SK-N-SH (cell line): ENCODE measurements around the gene BTBD10. TPM values are rescaled to one million over a fixed set of nuclear protein-coding genes. Genes with fewer than 3 reads are reported as not detected.

ENCODE experiments used
- CTCF ChIA-PET: fragments of 300-600, 350-600 bp; formaldehyde crosslinking; extraction: SDS; loops from one replicate; lab custom pipeline; 2021; lab: Yijun Ruan, JAX
- POLR2A ChIA-PET: fragments of 350-600 bp; sonication (Branson Sonifier 250); formaldehyde crosslinking; extraction: SDS; loops from one replicate; lab custom pipeline; 2020; ENCODE audit warnings: antibody characterized with exemption, inconsistent platforms; lab: Yijun Ruan, JAX
- DNase-seq: peaks from one replicate; pipeline ENCODE4 v3.0.0; 2012
- H2AFZ ChIP-seq: fragments of 200-600 bp; sonication (generic); 2 replicates; pipeline ENCODE4 v1.8.1; 2016; ENCODE audit warnings: antibody characterized with exemption, mild to moderate bottlenecking, low read depth
- H3F3A ChIP-seq: fragments of 200-600 bp; sonication (generic); replicated peaks from 2 replicates; pipeline ENCODE3; 2016; ENCODE audit warnings: antibody characterized with exemption, mild to moderate bottlenecking; ENCODE audit not compliant: insufficient read depth
- H3K27ac ChIP-seq, 2 experiments: fragments of 200-500 bp in 1 of 2; fragments of 200-600 bp in 1 of 2; sonication (Bioruptor generic) in 1 of 2; sonication (generic), shearing (Covaris generic) in 1 of 2; 2 replicates each; pipeline versions ENCODE4 v1.5.1 to v1.6.1; 2014 to 2016; ENCODE audit warnings: low read depth in 2 of 2, inconsistent platforms in 1 of 2, low read length in 1 of 2, mild to moderate bottlenecking in 1 of 2, mixed read lengths in 1 of 2
- H3K27me3 ChIP-seq: fragments of 200-600 bp; sonication (generic), shearing (Covaris generic); 2 replicates; pipeline ENCODE4 v1.6.1; 2016; ENCODE audit warnings: mixed run types; ENCODE audit not compliant: insufficient read depth
- H3K36me3 ChIP-seq, 2 experiments: fragments of 200-500 bp in 1 of 2; fragments of 200-600 bp in 1 of 2; sonication (Bioruptor generic) in 1 of 2; sonication (generic) in 1 of 2; replicated peaks in 1 of 2; 2 replicates each; pipeline versions ENCODE3 to v1.5.1; 2014 to 2016; ENCODE audit warnings: low read length in 1 of 2, mild to moderate bottlenecking in 1 of 2; ENCODE audit not compliant: insufficient read depth in 2 of 2, control insufficient read depth in 1 of 2
- H3K4me1 ChIP-seq, 2 experiments: fragments of 200-500 bp in 1 of 2; fragments of 200-600 bp in 1 of 2; sonication (Bioruptor generic) in 1 of 2; sonication (generic), shearing (Covaris generic) in 1 of 2; 2 replicates each; pipeline versions ENCODE4 v1.5.1 to v1.6.1; 2014 to 2016; ENCODE audit warnings: low read depth in 1 of 2, low read length in 1 of 2, mixed run types in 1 of 2; ENCODE audit not compliant: insufficient read depth in 2 of 2, control insufficient read depth in 1 of 2
- H3K4me2 ChIP-seq: fragments of 200-600 bp; sonication (generic), shearing (Covaris generic); 2 replicates; pipeline ENCODE4 v1.6.1; 2017; ENCODE audit warnings: mixed run types
- H3K4me3 ChIP-seq, 2 experiments: fragments of 200-500 bp in 1 of 2; fragments of 200-600 bp in 1 of 2; sonication (Bioruptor generic) in 1 of 2; sonication (generic), shearing (Covaris generic) in 1 of 2; 2 replicates each; pipeline versions ENCODE4 v1.5.1 to v1.8.1; 2014 to 2016; ENCODE audit warnings: low read depth in 2 of 2, inconsistent platforms in 1 of 2, low read length in 1 of 2, mild to moderate bottlenecking in 1 of 2, mixed read lengths in 1 of 2, moderate library complexity in 1 of 2
- H3K79me2 ChIP-seq: fragments of 200-600 bp; sonication (generic); 2 replicates; pipeline ENCODE4 v1.8.1; 2017; ENCODE audit warnings: mild to moderate bottlenecking; ENCODE audit not compliant: insufficient read depth
- H3K9ac ChIP-seq: fragments of 200-600 bp; sonication (generic); 2 replicates; pipeline ENCODE4 v1.6.1; 2017; ENCODE audit warnings: mixed run types
- H3K9me2 ChIP-seq: fragments of 200-600 bp; sonication (generic); 2 replicates; pipeline ENCODE4 v1.6.1; 2017; ENCODE audit warnings: mixed run types
- H3K9me3 ChIP-seq: fragments of 200-600 bp; sonication (generic); 2 replicates; pipeline ENCODE4 v1.6.1; 2017; ENCODE audit warnings: mixed run types, mild to moderate bottlenecking, moderate library complexity
- H4K20me1 ChIP-seq: fragments of 200-600 bp; sonication (generic); 2 replicates; pipeline ENCODE4 v1.6.1; 2017; ENCODE audit warnings: mild to moderate bottlenecking, mixed run types; ENCODE audit not compliant: insufficient read depth
- ELF1 ChIP-seq: IDR thresholded peaks from 2 replicates; pipeline ENCODE4 v1.4.0; 2012
- FOXJ3 ChIP-seq: sonication (generic); formaldehyde crosslinking; IDR thresholded peaks from 2 replicates; pipeline ENCODE4 v1.5.1; 2020; ENCODE audit warnings: mild to moderate bottlenecking, missing genetic modification reagents
- FOXM1 ChIP-seq: IDR thresholded peaks from 2 replicates; pipeline ENCODE4 v1.4.0; 2012; ENCODE audit warnings: low read depth, mild to moderate bottlenecking
- GABPA ChIP-seq: IDR thresholded peaks from 2 replicates; pipeline ENCODE4 v1.4.0; 2012; ENCODE audit warnings: low read depth, mild to moderate bottlenecking
- IRF3 ChIP-seq: fragments of 150-350 bp; IDR thresholded peaks from 2 replicates; pipeline ENCODE4 v1.6.1; 2016; ENCODE audit warnings: mild to moderate bottlenecking, low read depth, low read length
- JUND ChIP-seq: IDR thresholded peaks from 2 replicates; pipeline ENCODE4 v1.4.0; 2012
- MEF2A ChIP-seq: IDR thresholded peaks from 2 replicates; pipeline ENCODE4 v1.4.0; 2012; ENCODE audit warnings: low read depth, borderline replicate concordance
- NFIC ChIP-seq: IDR thresholded peaks from 2 replicates; pipeline ENCODE4 v1.4.0; 2012; ENCODE audit warnings: borderline replicate concordance
- NRF1 ChIP-seq: IDR thresholded peaks from 2 replicates; pipeline ENCODE4 v1.6.1; 2012; ENCODE audit warnings: low read depth, mild to moderate bottlenecking, low read length
- POLR2AphosphoS5 ChIP-seq: IDR thresholded peaks from 2 replicates; pipeline ENCODE4 v1.6.1; 2012; ENCODE audit warnings: low read depth, low read length
- RAD21 ChIP-seq: IDR thresholded peaks from 2 replicates; pipeline ENCODE4 v1.6.1; 2012; ENCODE audit warnings: mild to moderate bottlenecking, low read length
- RFX5 ChIP-seq: IDR thresholded peaks from 2 replicates; pipeline ENCODE4 v1.6.1; 2012; ENCODE audit warnings: mild to moderate bottlenecking, improper control_type of control experiment, low read length
- SMC3 ChIP-seq: IDR thresholded peaks from 2 replicates; pipeline ENCODE4 v1.6.1; 2012; ENCODE audit warnings: low read depth, low read length, improper control_type of control experiment
- TCF12 ChIP-seq: IDR thresholded peaks from 2 replicates; pipeline ENCODE4 v1.4.0; 2012
- TEAD4 ChIP-seq: IDR thresholded peaks from 2 replicates; pipeline ENCODE4 v1.4.0; 2012; ENCODE audit warnings: mild to moderate bottlenecking, borderline replicate concordance; ENCODE audit not compliant: insufficient read depth
- USF1 ChIP-seq: IDR thresholded peaks from 2 replicates; pipeline ENCODE4 v1.4.0; 2012; ENCODE audit warnings: low read depth, borderline replicate concordance
- USF2 ChIP-seq: fragments of 150-350 bp; IDR thresholded peaks from 2 replicates; pipeline ENCODE4 v1.6.1; 2017; ENCODE audit warnings: antibody characterized with exemption, low read length, low read depth, borderline replicate concordance
- YY1 ChIP-seq: IDR thresholded peaks from 2 replicates; pipeline ENCODE4 v1.4.0; 2012; ENCODE audit warnings: low read depth, mild to moderate bottlenecking
- WGBS: methylation state at CpG from one replicate; pipeline ENCODE4 v1.1.6; 2017; ENCODE audit warnings: low lambda C conversion rate; 5-methylcytosine and 5-hydroxymethylcytosine counted together
- polyA plus RNA-seq, 3 experiments: library from polyadenylated mRNA; depleted of rRNA; stranded (reverse); fragments of >200 nt; gene quantifications; 2 replicates each; pipeline ENCODE4 v1.2.3, GENCODE V29; 2012
- TF ChIP-seq, protein P1 (sequence below): IDR thresholded peaks from 2 replicates; pipeline ENCODE4; 2012
- TF ChIP-seq, protein P2 (sequence below): IDR thresholded peaks from 2 replicates; pipeline ENCODE4 v1.6.1; 2012; ENCODE audit warnings: mild to moderate bottlenecking, low read depth, low read length, moderate library complexity

Gene BTBD10
- polyA plus RNA-seq, 1 of the 3 experiments (the other 2 are of a cell fraction): 23.0 TPM

DNA sequence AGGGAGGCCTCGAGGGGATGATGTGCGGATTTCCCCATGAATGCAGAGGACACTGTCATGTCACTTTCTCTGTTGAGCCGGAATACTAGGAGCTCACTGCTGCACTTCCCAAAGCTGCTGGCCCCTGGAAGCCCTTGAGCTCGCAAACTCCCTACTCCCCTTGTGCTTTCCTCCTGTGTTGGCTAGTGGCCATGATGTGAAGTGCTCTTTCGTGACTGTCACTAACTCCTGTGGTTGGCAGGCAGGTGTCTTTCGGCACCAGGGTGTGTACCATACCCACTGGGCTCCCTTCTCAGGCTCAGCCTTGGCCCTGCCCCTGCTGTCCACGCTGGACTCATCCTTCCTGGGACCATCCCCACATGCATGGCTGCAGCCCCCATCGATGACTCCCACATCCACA lies 86.2 kb downstream of the BTBD10 start:
- ChIA-PET POLR2A (no interaction called here), CTCF (interaction anchor here (0.9 to 1.4 kb wide), 2 partner anchors 8 to 10 kb away, joined by 3 read pairs; no protein-coding TSS in a partner anchor)
- Histone ChIP-seq H3K36me3 (peaks cover 36 to 66% of the 10 kb centered on the region in 2 experiments), H3K4me2 (no peak overlapping the region), H3K4me1 (no peaks in the 10 kb centered on the region), H3F3A (no peaks in the 10 kb centered on the region), H3K27ac (no peak overlapping the region), H2AFZ (no peak overlapping the region), H3K9me2 (no peaks in the 10 kb centered on the region), H3K4me3 (no peak overlapping the region), H4K20me1 (no peaks in the 10 kb centered on the region), H3K9me3 (no peaks in the 10 kb centered on the region), H3K79me2 (no peaks in the 10 kb centered on the region), H3K27me3 (no peaks in the 10 kb centered on the region), H3K9ac (no peak overlapping the region)
- DNase-seq: no peak
- WGBS: 95% methylated on average over 6 of the region's 8 CpGs
- no peak for TF ChIP-seq TCF12

DNA sequence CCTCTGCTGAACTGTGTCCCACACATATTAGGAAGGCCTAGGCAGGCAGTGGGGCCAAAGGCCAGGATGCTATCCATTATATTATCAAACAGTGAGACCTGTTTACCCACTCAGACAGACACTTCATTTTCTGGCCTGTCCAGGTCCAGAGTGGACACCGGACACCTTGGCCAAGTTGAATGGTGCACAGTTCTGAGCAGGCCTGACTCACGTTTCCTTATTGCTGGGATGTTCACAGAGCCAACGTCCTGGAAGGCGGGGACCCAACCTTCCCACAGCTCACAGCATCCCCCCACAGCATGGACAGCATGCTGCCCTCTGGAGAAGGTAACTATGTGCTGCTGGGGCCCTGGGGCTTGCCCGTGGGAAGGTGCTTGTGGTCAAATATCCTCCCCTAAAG lies 86.6 kb downstream of the BTBD10 start:
- no peaks in the 10 kb centered on the region for H3K9me2 ChIP-seq
- no peaks in the 10 kb centered on the region for H3F3A ChIP-seq
- H3K27ac ChIP-seq: no peak overlapping the region
- no peak overlapping the region for H3K4me2 ChIP-seq
- CTCF ChIA-PET: interaction anchor here (0.9 to 1.7 kb wide), 4 partner anchors 9 to 166 kb away, joined by 3 to 11 read pairs (median 4); no protein-coding TSS in a partner anchor
- no peak for TF ChIP-seq ELF1
- no peak for TF ChIP-seq JUND
- TF ChIP-seq TEAD4: no peak
- TF ChIP-seq USF2: no peak
- no peak for TF ChIP-seq YY1
- no peak for TF ChIP-seq RAD21
- no peak for TF ChIP-seq FOXM1
- no peak for TF ChIP-seq SMC3
- no peak for TF ChIP-seq POLR2AphosphoS5
- no peak for TF ChIP-seq RFX5
- TF ChIP-seq IRF3: no peak
- TF ChIP-seq USF1: no peak
- TF ChIP-seq TCF12: no peak
- TF ChIP-seq, protein P1, sequence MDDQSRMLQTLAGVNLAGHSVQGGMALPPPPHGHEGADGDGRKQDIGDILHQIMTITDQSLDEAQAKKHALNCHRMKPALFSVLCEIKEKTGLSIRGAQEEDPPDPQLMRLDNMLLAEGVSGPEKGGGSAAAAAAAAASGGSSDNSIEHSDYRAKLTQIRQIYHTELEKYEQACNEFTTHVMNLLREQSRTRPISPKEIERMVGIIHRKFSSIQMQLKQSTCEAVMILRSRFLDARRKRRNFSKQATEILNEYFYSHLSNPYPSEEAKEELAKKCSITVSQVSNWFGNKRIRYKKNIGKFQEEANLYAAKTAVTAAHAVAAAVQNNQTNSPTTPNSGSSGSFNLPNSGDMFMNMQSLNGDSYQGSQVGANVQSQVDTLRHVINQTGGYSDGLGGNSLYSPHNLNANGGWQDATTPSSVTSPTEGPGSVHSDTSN: no peak
- TF ChIP-seq MEF2A: no peak
- TF ChIP-seq NRF1: no peak
- TF ChIP-seq, protein P2, sequence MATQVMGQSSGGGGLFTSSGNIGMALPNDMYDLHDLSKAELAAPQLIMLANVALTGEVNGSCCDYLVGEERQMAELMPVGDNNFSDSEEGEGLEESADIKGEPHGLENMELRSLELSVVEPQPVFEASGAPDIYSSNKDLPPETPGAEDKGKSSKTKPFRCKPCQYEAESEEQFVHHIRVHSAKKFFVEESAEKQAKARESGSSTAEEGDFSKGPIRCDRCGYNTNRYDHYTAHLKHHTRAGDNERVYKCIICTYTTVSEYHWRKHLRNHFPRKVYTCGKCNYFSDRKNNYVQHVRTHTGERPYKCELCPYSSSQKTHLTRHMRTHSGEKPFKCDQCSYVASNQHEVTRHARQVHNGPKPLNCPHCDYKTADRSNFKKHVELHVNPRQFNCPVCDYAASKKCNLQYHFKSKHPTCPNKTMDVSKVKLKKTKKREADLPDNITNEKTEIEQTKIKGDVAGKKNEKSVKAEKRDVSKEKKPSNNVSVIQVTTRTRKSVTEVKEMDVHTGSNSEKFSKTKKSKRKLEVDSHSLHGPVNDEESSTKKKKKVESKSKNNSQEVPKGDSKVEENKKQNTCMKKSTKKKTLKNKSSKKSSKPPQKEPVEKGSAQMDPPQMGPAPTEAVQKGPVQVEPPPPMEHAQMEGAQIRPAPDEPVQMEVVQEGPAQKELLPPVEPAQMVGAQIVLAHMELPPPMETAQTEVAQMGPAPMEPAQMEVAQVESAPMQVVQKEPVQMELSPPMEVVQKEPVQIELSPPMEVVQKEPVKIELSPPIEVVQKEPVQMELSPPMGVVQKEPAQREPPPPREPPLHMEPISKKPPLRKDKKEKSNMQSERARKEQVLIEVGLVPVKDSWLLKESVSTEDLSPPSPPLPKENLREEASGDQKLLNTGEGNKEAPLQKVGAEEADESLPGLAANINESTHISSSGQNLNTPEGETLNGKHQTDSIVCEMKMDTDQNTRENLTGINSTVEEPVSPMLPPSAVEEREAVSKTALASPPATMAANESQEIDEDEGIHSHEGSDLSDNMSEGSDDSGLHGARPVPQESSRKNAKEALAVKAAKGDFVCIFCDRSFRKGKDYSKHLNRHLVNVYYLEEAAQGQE: no peak
- TF ChIP-seq FOXJ3 (CRISPR knock-in tag): no peak
- TF ChIP-seq NFIC: no peak
- no peak for TF ChIP-seq GABPA
- H3K9ac ChIP-seq: no peak overlapping the region
- H3K4me3 ChIP-seq: no peak overlapping the region
- H3K27me3 ChIP-seq: no peaks in the 10 kb centered on the region
- no peak overlapping the region for H2AFZ ChIP-seq
- no peaks in the 10 kb centered on the region for H3K9me3 ChIP-seq
- WGBS: 90% methylated on average over 4 of the region's 5 CpGs
- H4K20me1 ChIP-seq: no peaks in the 10 kb centered on the region
- H3K4me1 ChIP-seq: no peaks in the 10 kb centered on the region
- DNase-seq: no peak
- POLR2A ChIA-PET: no interaction called here
- H3K79me2 ChIP-seq: no peaks in the 10 kb centered on the region
- H3K36me3 ChIP-seq: peaks cover 36 to 65% of the 10 kb centered on the region in 2 experiments
